Measurements from ENCODE around the gene CYSTM1.

DNA sequence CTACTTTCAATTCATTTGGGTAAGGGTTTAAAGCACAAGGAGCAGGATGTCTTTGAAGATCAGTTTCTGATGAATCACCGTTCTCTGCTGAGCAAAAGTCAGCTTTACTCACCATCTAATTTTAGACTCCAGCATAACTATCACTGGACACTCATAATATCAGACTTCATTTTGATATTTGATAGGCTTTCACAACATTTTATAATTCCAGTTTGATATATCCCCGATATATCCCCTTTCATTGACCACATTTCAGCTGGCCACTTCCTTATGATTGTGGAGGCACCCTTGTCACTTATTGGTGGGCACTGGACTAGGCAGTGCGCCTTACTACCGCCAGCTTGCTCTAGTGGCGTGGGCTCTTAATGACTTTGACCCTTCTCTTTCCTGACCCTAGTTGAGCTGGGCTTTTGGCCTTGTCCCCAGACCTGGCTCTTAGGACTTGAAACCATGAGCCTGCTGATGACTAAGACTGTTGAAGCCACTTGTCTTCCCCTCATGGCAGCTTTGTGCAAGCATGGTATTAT, 46.8 kb downstream of the CYSTM1 start:
- TF ChIP-seq, protein P1, sequence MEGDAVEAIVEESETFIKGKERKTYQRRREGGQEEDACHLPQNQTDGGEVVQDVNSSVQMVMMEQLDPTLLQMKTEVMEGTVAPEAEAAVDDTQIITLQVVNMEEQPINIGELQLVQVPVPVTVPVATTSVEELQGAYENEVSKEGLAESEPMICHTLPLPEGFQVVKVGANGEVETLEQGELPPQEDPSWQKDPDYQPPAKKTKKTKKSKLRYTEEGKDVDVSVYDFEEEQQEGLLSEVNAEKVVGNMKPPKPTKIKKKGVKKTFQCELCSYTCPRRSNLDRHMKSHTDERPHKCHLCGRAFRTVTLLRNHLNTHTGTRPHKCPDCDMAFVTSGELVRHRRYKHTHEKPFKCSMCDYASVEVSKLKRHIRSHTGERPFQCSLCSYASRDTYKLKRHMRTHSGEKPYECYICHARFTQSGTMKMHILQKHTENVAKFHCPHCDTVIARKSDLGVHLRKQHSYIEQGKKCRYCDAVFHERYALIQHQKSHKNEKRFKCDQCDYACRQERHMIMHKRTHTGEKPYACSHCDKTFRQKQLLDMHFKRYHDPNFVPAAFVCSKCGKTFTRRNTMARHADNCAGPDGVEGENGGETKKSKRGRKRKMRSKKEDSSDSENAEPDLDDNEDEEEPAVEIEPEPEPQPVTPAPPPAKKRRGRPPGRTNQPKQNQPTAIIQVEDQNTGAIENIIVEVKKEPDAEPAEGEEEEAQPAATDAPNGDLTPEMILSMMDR (IDR thresholded peaks at IDR 0.05): no peak
- no peak for TF ChIP-seq POLR2AphosphoS5 (IDR thresholded peaks at IDR 0.05; ENCODE audit: insufficient read depth in 1 of 2, low read depth in 1 of 2)
